ENCODE measurements around the gene IGFBP7.

IGFBP7 gene

GRCh38 chr4:57131849-57132742 lies 21.9 kb upstream of the IGFBP7 start:
- no peak overlapping the region for H3K9ac ChIP-seq (ENCODE audit: low read length in 2 of 2)
- H3K27ac ChIP-seq (ENCODE audit: low read length) = no peak overlapping the region
- H3K27me3 ChIP-seq (ENCODE audit: control insufficient read depth in 1 of 2, insufficient read depth in 2 of 2, low read length in 2 of 2) = no peaks in the 10 kb centered on the region
- H3K4me1 ChIP-seq (ENCODE audit: control insufficient read depth, insufficient read depth, low read length) = peaks cover 10% of the 10 kb centered on the region
- H3K4me3 ChIP-seq (ENCODE audit: low read length in 2 of 2) = no peak overlapping the region
- H3K9me3 ChIP-seq (ENCODE audit: control insufficient read depth in 2 of 2, low read length in 2 of 2) = no peaks in the 10 kb centered on the region
- no peaks in the 10 kb centered on the region for H3K36me3 ChIP-seq (ENCODE audit: control insufficient read depth in 2 of 2, insufficient read depth in 2 of 2, low read length in 2 of 2)

DNA sequence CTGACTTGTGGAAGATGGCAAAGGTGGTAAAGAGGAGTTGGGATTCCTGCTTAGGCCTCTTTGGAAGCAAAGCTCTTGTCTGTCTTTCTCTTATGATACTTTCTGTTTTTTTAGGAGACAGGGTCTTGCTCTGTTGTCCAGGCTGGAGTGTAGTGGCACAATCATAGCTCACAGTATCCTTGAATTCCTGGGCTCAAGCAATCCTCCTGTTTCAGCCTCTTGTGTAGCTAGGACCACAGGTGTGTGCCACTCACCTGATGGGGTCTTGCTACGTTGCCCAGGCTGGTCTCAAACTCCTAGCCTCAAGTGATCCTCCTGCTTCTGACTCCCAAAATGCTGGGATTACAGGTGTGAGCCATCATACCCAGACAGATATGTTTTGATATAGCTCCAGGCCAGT lies 19.3 kb upstream of the IGFBP7 start:
- Histone ChIP-seq H3K4me1 (ENCODE audit: control insufficient read depth, insufficient read depth, low read length) (peaks cover 10% of the 10 kb centered on the region), H3K9me3 (ENCODE audit: control insufficient read depth in 2 of 2, low read length in 2 of 2) (no peaks in the 10 kb centered on the region), H3K9ac (ENCODE audit: low read length in 2 of 2) (no peak overlapping the region), H3K27ac (ENCODE audit: low read length) (no peak overlapping the region), H3K36me3 (ENCODE audit: control insufficient read depth in 2 of 2, insufficient read depth in 2 of 2, low read length in 2 of 2) (no peaks in the 10 kb centered on the region), H3K4me3 (ENCODE audit: low read length in 2 of 2) (no peak overlapping the region), H3K27me3 (ENCODE audit: control insufficient read depth in 1 of 2, insufficient read depth in 2 of 2, low read length in 2 of 2) (no peaks in the 10 kb centered on the region)

- H3K27me3 ChIP-seq (ENCODE audit: control insufficient read depth in 1 of 2, insufficient read depth in 2 of 2, low read length in 2 of 2) = no peaks in the 10 kb centered on the region
Observed at GRCh38 chr4:57127361-57127760, 17.2 kb upstream of the IGFBP7 start.

DNA sequence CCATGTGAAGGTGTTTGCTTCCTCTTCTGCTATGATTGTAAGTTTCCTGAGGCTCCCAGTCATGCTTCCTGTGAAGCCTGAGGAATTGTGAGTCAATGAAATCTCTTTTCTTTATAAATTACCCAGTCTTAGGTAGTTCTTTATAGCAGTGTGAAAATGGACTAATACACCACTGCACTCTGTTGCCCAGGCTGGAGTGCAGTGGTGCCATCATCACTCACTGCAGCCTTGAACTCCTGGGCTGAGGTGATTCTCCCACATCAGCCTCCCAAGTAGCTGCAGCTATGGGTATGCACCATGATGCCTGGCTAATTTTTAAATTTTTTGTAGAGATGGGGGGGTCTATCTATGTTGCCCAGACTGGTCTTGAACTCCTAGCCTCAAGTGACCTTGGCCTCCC lies 15.8 kb upstream of the IGFBP7 start:
- H3K36me3 ChIP-seq (ENCODE audit: control insufficient read depth in 2 of 2, insufficient read depth in 2 of 2, low read length in 2 of 2) = no peaks in the 10 kb centered on the region
- no peaks in the 10 kb centered on the region for H3K27me3 ChIP-seq (ENCODE audit: control insufficient read depth in 1 of 2, insufficient read depth in 2 of 2, low read length in 2 of 2)
- no peaks in the 10 kb centered on the region for H3K4me1 ChIP-seq (ENCODE audit: control insufficient read depth, insufficient read depth, low read length)
- peaks cover 0 to 4% of the 10 kb centered on the region in 2 donors for H3K9me3 ChIP-seq (ENCODE audit: control insufficient read depth in 2 of 2, low read length in 2 of 2)
- H3K27ac ChIP-seq (ENCODE audit: low read length) = no peak overlapping the region
- no peak overlapping the region for H3K4me3 ChIP-seq (ENCODE audit: low read length in 2 of 2)
- no peak overlapping the region for H3K9ac ChIP-seq (ENCODE audit: low read length in 2 of 2)

More at GRCh38 chr4:57127361-57127760, 17.2 kb upstream of the IGFBP7 start:
- H3K9me3 ChIP-seq (ENCODE audit: control insufficient read depth in 2 of 2, low read length in 2 of 2) = peaks cover 0 to 4% of the 10 kb centered on the region in 2 donors
- no peak overlapping the region for H3K9ac ChIP-seq (ENCODE audit: low read length in 2 of 2)
- no peak overlapping the region for H3K27ac ChIP-seq (ENCODE audit: low read length)
- no peaks in the 10 kb centered on the region for H3K36me3 ChIP-seq (ENCODE audit: control insufficient read depth in 2 of 2, insufficient read depth in 2 of 2, low read length in 2 of 2)
- H3K4me1 ChIP-seq (ENCODE audit: control insufficient read depth, insufficient read depth, low read length) = peaks cover 5% of the 10 kb centered on the region
- no peak overlapping the region for H3K4me3 ChIP-seq (ENCODE audit: low read length in 2 of 2)

DNA sequence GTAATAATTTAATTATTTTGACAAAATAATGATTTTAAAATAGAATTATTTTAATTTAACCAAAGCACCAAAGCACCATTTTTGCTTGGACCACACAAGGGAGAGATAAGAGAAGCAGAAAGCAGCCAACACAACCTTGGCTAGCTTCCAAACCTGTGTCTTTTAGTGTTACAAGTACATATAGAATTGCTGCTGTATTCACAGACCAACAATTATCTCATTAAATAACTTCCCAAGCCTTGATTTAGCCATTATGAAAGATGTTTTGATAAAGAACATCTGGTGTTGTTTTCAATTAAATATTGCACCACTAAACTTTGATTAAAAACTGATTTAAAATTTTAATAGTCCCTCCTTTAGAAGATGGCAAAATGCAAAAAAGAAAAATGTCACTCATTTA lies 14.0 kb upstream of the IGFBP7 start:
- Histone ChIP-seq H3K9me3 (ENCODE audit: control insufficient read depth in 2 of 2, low read length in 2 of 2) (peaks cover 0 to 4% of the 10 kb centered on the region in 2 donors), H3K36me3 (ENCODE audit: control insufficient read depth in 2 of 2, insufficient read depth in 2 of 2, low read length in 2 of 2) (no peaks in the 10 kb centered on the region), H3K4me3 (ENCODE audit: low read length in 2 of 2) (no peak overlapping the region), H3K27ac (ENCODE audit: low read length) (no peak overlapping the region), H3K9ac (ENCODE audit: low read length in 2 of 2) (no peak overlapping the region), H3K27me3 (ENCODE audit: control insufficient read depth in 1 of 2, insufficient read depth in 2 of 2, low read length in 2 of 2) (no peaks in the 10 kb centered on the region), H3K4me1 (ENCODE audit: control insufficient read depth, insufficient read depth, low read length) (no peaks in the 10 kb centered on the region)

DNA sequence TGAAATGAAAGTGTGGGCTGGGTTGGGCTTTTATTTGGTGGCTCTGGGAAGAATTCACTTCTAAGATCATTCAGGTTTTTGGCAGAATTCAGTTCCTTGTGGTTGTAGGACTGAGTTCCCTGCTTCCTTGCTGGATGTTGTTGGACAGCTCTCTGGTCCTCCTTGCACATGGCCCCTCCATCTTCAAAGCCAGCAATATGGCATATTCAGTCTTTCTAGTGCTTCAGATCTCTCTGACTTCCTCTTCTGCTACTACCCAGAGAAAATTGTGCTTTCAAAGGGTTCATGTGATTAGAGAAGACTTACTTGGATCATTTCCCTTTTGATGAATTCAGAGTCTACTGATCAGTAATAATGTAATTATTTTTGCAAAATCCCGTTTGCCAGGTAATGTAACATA lies 12.8 kb upstream of the IGFBP7 start:
- no peak overlapping the region for H3K4me3 ChIP-seq (ENCODE audit: low read length in 2 of 2)
- no peaks in the 10 kb centered on the region for H3K27me3 ChIP-seq (ENCODE audit: control insufficient read depth in 1 of 2, insufficient read depth in 2 of 2, low read length in 2 of 2)
- H3K9me3 ChIP-seq (ENCODE audit: control insufficient read depth in 2 of 2, low read length in 2 of 2) = peaks cover 0 to 4% of the 10 kb centered on the region in 2 donors
- H3K27ac ChIP-seq (ENCODE audit: low read length) = no peak overlapping the region
- H3K36me3 ChIP-seq (ENCODE audit: control insufficient read depth in 2 of 2, insufficient read depth in 2 of 2, low read length in 2 of 2) = no peaks in the 10 kb centered on the region
- H3K9ac ChIP-seq (ENCODE audit: low read length in 2 of 2) = no peak overlapping the region
- H3K4me1 ChIP-seq (ENCODE audit: control insufficient read depth, insufficient read depth, low read length) = no peaks in the 10 kb centered on the region

- H3K9ac ChIP-seq (ENCODE audit: low read length in 2 of 2) = peak overlapping the region; percentile 25 to 80
Observed at GRCh38 chr4:57119054-57119651, 9.0 kb upstream of the IGFBP7 start.

DNA sequence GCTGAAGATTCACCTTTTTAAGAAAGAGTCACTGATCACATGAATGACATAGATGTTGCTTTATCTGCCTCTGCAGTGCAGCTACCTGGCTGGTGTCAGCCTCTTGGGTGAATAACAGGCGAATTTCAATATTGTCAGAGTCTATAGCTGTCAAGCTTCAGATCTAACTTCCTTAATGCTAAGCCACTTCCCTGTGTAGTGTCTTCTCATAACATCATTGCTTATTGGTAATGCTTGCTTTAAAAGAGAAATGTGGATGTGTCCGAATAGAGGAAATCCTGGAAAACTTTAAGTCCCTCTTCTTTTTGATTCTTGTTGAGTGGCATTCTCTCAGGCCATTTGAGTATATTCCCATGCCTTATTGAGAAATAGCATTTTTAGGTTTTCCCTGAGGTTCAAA lies 7.3 kb upstream of the IGFBP7 start:
- Histone ChIP-seq H3K9me3 (ENCODE audit: control insufficient read depth in 2 of 2, low read length in 2 of 2) (no peaks in the 10 kb centered on the region), H3K9ac (ENCODE audit: low read length in 2 of 2) (no peak overlapping the region), H3K36me3 (ENCODE audit: control insufficient read depth in 2 of 2, insufficient read depth in 2 of 2, low read length in 2 of 2) (no peaks in the 10 kb centered on the region), H3K4me1 (ENCODE audit: control insufficient read depth, insufficient read depth, low read length) (peaks cover under 1% of the 10 kb centered on the region), H3K4me3 (ENCODE audit: low read length in 2 of 2) (no peak overlapping the region), H3K27ac (ENCODE audit: low read length) (peak overlapping the region; percentile 93), H3K27me3 (ENCODE audit: control insufficient read depth in 1 of 2, insufficient read depth in 2 of 2, low read length in 2 of 2) (no peaks in the 10 kb centered on the region)

More at GRCh38 chr4:57119054-57119651, 9.0 kb upstream of the IGFBP7 start:
- H3K27me3 ChIP-seq (ENCODE audit: control insufficient read depth in 1 of 2, insufficient read depth in 2 of 2, low read length in 2 of 2) = no peaks in the 10 kb centered on the region
- H3K4me1 ChIP-seq (ENCODE audit: control insufficient read depth, insufficient read depth, low read length) = no peaks in the 10 kb centered on the region
- H3K36me3 ChIP-seq (ENCODE audit: control insufficient read depth in 2 of 2, insufficient read depth in 2 of 2, low read length in 2 of 2) = no peaks in the 10 kb centered on the region
- peak overlapping the region; percentile 33 to 67 for H3K4me3 ChIP-seq (ENCODE audit: low read length in 2 of 2)
- peaks cover 0 to 4% of the 10 kb centered on the region in 2 donors for H3K9me3 ChIP-seq (ENCODE audit: control insufficient read depth in 2 of 2, low read length in 2 of 2)
- H3K27ac ChIP-seq (ENCODE audit: low read length) = peak overlapping the region; percentile 93

DNA sequence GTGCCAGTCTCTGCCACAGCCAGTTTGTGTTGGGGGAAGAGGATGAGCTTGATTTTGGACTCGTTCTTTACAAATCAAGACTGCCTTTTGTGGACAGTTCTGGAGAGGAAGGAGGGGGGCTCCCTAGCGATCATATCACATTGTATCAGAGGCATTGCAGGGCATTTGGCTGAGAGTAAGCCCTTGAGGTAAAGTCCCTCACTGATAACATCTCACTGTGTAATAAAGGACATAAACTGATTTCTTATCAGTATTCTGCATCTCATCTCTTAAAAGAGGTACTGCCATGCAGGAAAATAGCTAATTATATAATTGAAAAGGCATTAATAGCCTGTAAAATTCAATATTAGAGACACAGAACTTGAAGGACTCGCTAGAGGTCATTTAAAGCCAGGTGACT lies 6.1 kb upstream of the IGFBP7 start:
- H3K4me1 ChIP-seq (ENCODE audit: control insufficient read depth, insufficient read depth, low read length) = peaks cover 6% of the 10 kb centered on the region
- H3K36me3 ChIP-seq (ENCODE audit: control insufficient read depth in 2 of 2, insufficient read depth in 2 of 2, low read length in 2 of 2) = no peaks in the 10 kb centered on the region
- H3K27me3 ChIP-seq (ENCODE audit: control insufficient read depth in 1 of 2, insufficient read depth in 2 of 2, low read length in 2 of 2) = no peaks in the 10 kb centered on the region
- no peaks in the 10 kb centered on the region for H3K9me3 ChIP-seq (ENCODE audit: control insufficient read depth in 2 of 2, low read length in 2 of 2)
- H3K4me3 ChIP-seq (ENCODE audit: low read length in 2 of 2) = no peak overlapping the region
- H3K9ac ChIP-seq (ENCODE audit: low read length in 2 of 2) = no peak overlapping the region
- no peak overlapping the region for H3K27ac ChIP-seq (ENCODE audit: low read length)

- Histone ChIP-seq H3K4me1 (ENCODE audit: control insufficient read depth, insufficient read depth, low read length) (peaks cover 13% of the 10 kb centered on the region), H3K27me3 (ENCODE audit: control insufficient read depth in 1 of 2, insufficient read depth in 2 of 2, low read length in 2 of 2) (no peaks in the 10 kb centered on the region), H3K9ac (ENCODE audit: low read length in 2 of 2) (no peak overlapping the region)
Observed at GRCh38 chr4:57114973-57115372, 4.8 kb upstream of the IGFBP7 start.

GRCh38 chr4:57113870-57114269 lies 3.7 kb upstream of the IGFBP7 start:
- H3K4me3 ChIP-seq (ENCODE audit: low read length in 2 of 2) = no peak overlapping the region
- H3K27me3 ChIP-seq (ENCODE audit: control insufficient read depth in 1 of 2, insufficient read depth in 2 of 2, low read length in 2 of 2) = no peaks in the 10 kb centered on the region
- H3K9me3 ChIP-seq (ENCODE audit: control insufficient read depth in 2 of 2, low read length in 2 of 2) = no peaks in the 10 kb centered on the region
- H3K27ac ChIP-seq (ENCODE audit: low read length) = no peak overlapping the region
- H3K9ac ChIP-seq (ENCODE audit: low read length in 2 of 2) = no peak overlapping the region
- no peaks in the 10 kb centered on the region for H3K36me3 ChIP-seq (ENCODE audit: control insufficient read depth in 2 of 2, insufficient read depth in 2 of 2, low read length in 2 of 2)
- H3K4me1 ChIP-seq (ENCODE audit: control insufficient read depth, insufficient read depth, low read length) = peaks cover 14% of the 10 kb centered on the region

More at GRCh38 chr4:57114973-57115372, 4.8 kb upstream of the IGFBP7 start:
- Histone ChIP-seq H3K4me3 (ENCODE audit: low read length in 2 of 2) (no peak overlapping the region), H3K36me3 (ENCODE audit: control insufficient read depth in 2 of 2, insufficient read depth in 2 of 2, low read length in 2 of 2) (no peaks in the 10 kb centered on the region), H3K27ac (ENCODE audit: low read length) (no peak overlapping the region), H3K9me3 (ENCODE audit: control insufficient read depth in 2 of 2, low read length in 2 of 2) (no peaks in the 10 kb centered on the region)
